ENCODE data around the gene ENO2.
"Not testable (repeated sequence)": the region's sequence is repeated elsewhere in the genome, so short reads cannot be mapped to it uniquely, and the experiment has no call there.

ENO2 gene

GRCh38 chr12:6890789-6891645 is 23.4 kb upstream of the ENO2 start:
- Histone ChIP-seq H3K27ac (replicated peaks) (peak overlapping the region; percentile 88), H3K4me3 (replicated peaks; ENCODE audit: insufficient read depth, low read length) (peak overlapping the region; percentile 30), H3K27me3 (ENCODE audit: insufficient read depth, poor library complexity, severe bottlenecking) (no peaks in the 10 kb centered on the region)
- DNase-seq (ENCODE audit: low read depth in 1 of 2, low spot score in 1 of 2): peak; percentile 93 to 98
- TF ChIP-seq POLR2AphosphoS5 (IDR thresholded peaks at IDR 0.05; ENCODE audit: low read depth): peak; percentile 49; the same call in 1 of the 2 replicates
- TF ChIP-seq, protein P1, sequence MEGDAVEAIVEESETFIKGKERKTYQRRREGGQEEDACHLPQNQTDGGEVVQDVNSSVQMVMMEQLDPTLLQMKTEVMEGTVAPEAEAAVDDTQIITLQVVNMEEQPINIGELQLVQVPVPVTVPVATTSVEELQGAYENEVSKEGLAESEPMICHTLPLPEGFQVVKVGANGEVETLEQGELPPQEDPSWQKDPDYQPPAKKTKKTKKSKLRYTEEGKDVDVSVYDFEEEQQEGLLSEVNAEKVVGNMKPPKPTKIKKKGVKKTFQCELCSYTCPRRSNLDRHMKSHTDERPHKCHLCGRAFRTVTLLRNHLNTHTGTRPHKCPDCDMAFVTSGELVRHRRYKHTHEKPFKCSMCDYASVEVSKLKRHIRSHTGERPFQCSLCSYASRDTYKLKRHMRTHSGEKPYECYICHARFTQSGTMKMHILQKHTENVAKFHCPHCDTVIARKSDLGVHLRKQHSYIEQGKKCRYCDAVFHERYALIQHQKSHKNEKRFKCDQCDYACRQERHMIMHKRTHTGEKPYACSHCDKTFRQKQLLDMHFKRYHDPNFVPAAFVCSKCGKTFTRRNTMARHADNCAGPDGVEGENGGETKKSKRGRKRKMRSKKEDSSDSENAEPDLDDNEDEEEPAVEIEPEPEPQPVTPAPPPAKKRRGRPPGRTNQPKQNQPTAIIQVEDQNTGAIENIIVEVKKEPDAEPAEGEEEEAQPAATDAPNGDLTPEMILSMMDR (IDR thresholded peaks at IDR 0.05; ENCODE audit: insufficient read depth, low read length): peak; percentile 36
- peak; percentile 48 for TF ChIP-seq REST (IDR thresholded peaks at IDR 0.05; ENCODE audit: insufficient replicate concordance, low read depth)
- TF ChIP-seq SPI1 (IDR thresholded peaks at IDR 0.05; ENCODE audit: borderline replicate concordance, low read depth): peak; percentile 37; the same call in 1 of the 2 replicates
- TF ChIP-seq GABPA (IDR thresholded peaks at IDR 0.05; ENCODE audit: low read depth): 0 out of 2 replicates have a peak, but pooled peaks have one; percentile 6

- Histone ChIP-seq H3K27me3 (ENCODE audit: insufficient read depth, poor library complexity, severe bottlenecking) (no peaks in the 10 kb centered on the region), H3K27ac (replicated peaks) (peak overlapping the region; percentile 88), H3K4me3 (replicated peaks; ENCODE audit: insufficient read depth, low read length) (peak overlapping the region; percentile 30)
- TF ChIP-seq, protein P1 (IDR thresholded peaks at IDR 0.05; ENCODE audit: insufficient read depth, low read length): no peak
- no peak for TF ChIP-seq GABPA (IDR thresholded peaks at IDR 0.05; ENCODE audit: low read depth)
- no peak for TF ChIP-seq POLR2AphosphoS5 (IDR thresholded peaks at IDR 0.05; ENCODE audit: low read depth)
- no peak for TF ChIP-seq SPI1 (IDR thresholded peaks at IDR 0.05; ENCODE audit: borderline replicate concordance, low read depth)
- TF ChIP-seq REST (IDR thresholded peaks at IDR 0.05; ENCODE audit: insufficient replicate concordance, low read depth): no peak
- no peak for DNase-seq (ENCODE audit: low read depth in 1 of 2, low spot score in 1 of 2)
These were observed 22.8 kb upstream of the ENO2 start for GRCh38 chr12:6891646-6892001.

- DNase-seq (ENCODE audit: low read depth in 1 of 2, low spot score in 1 of 2): not testable (repeated sequence)
These were observed 21.7 kb upstream of the ENO2 start for GRCh38 chr12:6892683-6893082.

GRCh38 chr12:6894321-6894720 is 20.1 kb upstream of the ENO2 start:
- H3K4me3 ChIP-seq (replicated peaks; ENCODE audit: insufficient read depth, low read length): no peak overlapping the region
- DNase-seq (ENCODE audit: low read depth in 1 of 2, low spot score in 1 of 2): peak in 1 of 2 experiments; percentile 66
- H3K27ac ChIP-seq (replicated peaks): peak overlapping the region; percentile 55
- no peaks in the 10 kb centered on the region for H3K27me3 ChIP-seq (ENCODE audit: insufficient read depth, poor library complexity, severe bottlenecking)
- TF ChIP-seq GABPA (IDR thresholded peaks at IDR 0.05; ENCODE audit: low read depth): no peak
- TF ChIP-seq SPI1 (IDR thresholded peaks at IDR 0.05; ENCODE audit: borderline replicate concordance, low read depth): no peak; the same call in 1 of the 2 replicates
- no peak for TF ChIP-seq POLR2AphosphoS5 (IDR thresholded peaks at IDR 0.05; ENCODE audit: low read depth)
- no peak for TF ChIP-seq REST (IDR thresholded peaks at IDR 0.05; ENCODE audit: insufficient replicate concordance, low read depth)
- TF ChIP-seq, protein P1 (IDR thresholded peaks at IDR 0.05; ENCODE audit: insufficient read depth, low read length): no peak

More at GRCh38 chr12:6892683-6893082, 21.7 kb upstream of the ENO2 start:
- not testable (repeated sequence) for H3K27ac ChIP-seq (replicated peaks); H3K4me3 ChIP-seq (replicated peaks; ENCODE audit: insufficient read depth, low read length); H3K27me3 ChIP-seq (ENCODE audit: insufficient read depth, poor library complexity, severe bottlenecking)
